Hepatocyte (in vitro differentiated cells): ENCODE results near the gene SH3PXD2A.

Experiments used
- CTCF ChIP-seq: fragments of 200-600 bp; sonication (generic); IDR thresholded peaks from 2 replicates; pipeline ENCODE4 v1.5.1; 2016; ENCODE audit warnings: antibody characterized with exemption, mild to moderate bottlenecking; ENCODE audit not compliant: poor library complexity
- EZH2 ChIP-seq: fragments of 200-600 bp; sonication (generic); IDR thresholded peaks from 2 replicates; pipeline ENCODE4 v1.6.1; 2016; ENCODE audit warnings: antibody characterized with exemption, mild to moderate bottlenecking, borderline replicate concordance
- EZH2phosphoT487 ChIP-seq: fragments of 200-600 bp; sonication (generic); IDR thresholded peaks from one replicate; pipeline ENCODE4 v1.6.1; 2018; ENCODE audit warnings: antibody characterized with exemption, mild to moderate bottlenecking, low read depth, moderate library complexity; ENCODE audit not compliant: unreplicated experiment, severe bottlenecking

- TF ChIP-seq CTCF (no peak), EZH2 (no peak), EZH2phosphoT487 (no peak)
Measured at GRCh38 chr10:103772096-103772845, 83.1 kb downstream of the SH3PXD2A start.
